Vagina (tissue), 2 donors: ENCODE data around the gene HES5.

Source experiments
- CTCF ChIP-seq, 3 experiments: fragments of 450-650 bp in 2 of 3; fragments of 200-600 bp in 1 of 3; sonication (generic) in 1 of 3; IDR thresholded peaks; one replicate each; pipeline ENCODE4 v1.5.1; 2017 to 2019; ENCODE audit warnings: antibody characterized with exemption in 3 of 3, mild to moderate bottlenecking in 2 of 3, moderate library complexity in 2 of 3
- POLR2A ChIP-seq, 2 donors: fragments of 450-650 bp; IDR thresholded peaks; one replicate each; pipeline ENCODE4 v1.6.1; 2017; ENCODE audit warnings: antibody characterized with exemption in 2 of 2, mild to moderate bottlenecking in 2 of 2, moderate library complexity in 2 of 2

GRCh38 chr1:2563205-2563604, 33.1 kb upstream of the HES5 start:
- TF ChIP-seq CTCF (IDR thresholded peaks at IDR 0.05) (no peak), POLR2A (IDR thresholded peaks at IDR 0.05) (no peak)
